ENCODE measurements around the gene SFXN4.

DNA sequence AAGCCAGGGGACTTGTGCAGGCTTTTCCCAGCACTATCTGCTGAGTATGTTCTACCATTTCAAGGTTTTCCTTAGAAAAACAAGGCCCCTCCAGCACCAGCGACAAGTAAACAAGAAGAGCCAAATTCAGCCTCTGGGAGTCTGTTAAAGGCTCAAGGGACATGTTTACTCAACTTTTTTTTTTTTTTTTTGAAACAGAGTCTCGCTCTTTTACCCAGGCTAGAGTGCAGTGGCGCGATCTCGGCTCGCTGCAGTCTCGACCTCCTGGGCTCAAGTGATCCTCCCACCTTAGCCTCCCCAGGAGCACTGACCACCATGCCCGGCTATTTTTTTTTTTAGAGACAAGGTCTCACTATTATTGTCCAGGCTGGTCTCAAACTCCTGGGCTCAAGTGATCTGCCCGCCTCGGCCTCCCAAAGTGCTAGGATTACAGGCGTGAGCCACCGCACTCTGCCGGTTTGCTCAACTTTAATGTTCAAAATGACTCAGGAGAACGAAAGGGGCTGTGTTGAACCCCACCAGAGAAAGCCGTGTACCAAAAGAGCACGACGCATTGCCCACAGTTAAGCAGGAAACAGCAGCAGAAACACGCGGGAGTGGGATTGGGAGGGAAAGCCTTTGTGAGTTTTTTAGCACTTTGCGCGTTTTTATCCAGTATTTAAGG, 12.3 kb upstream of the SFXN4 start:
- no peak for TF ChIP-seq POLR2A (IDR thresholded peaks at IDR 0.05)
- TF ChIP-seq, protein P1, sequence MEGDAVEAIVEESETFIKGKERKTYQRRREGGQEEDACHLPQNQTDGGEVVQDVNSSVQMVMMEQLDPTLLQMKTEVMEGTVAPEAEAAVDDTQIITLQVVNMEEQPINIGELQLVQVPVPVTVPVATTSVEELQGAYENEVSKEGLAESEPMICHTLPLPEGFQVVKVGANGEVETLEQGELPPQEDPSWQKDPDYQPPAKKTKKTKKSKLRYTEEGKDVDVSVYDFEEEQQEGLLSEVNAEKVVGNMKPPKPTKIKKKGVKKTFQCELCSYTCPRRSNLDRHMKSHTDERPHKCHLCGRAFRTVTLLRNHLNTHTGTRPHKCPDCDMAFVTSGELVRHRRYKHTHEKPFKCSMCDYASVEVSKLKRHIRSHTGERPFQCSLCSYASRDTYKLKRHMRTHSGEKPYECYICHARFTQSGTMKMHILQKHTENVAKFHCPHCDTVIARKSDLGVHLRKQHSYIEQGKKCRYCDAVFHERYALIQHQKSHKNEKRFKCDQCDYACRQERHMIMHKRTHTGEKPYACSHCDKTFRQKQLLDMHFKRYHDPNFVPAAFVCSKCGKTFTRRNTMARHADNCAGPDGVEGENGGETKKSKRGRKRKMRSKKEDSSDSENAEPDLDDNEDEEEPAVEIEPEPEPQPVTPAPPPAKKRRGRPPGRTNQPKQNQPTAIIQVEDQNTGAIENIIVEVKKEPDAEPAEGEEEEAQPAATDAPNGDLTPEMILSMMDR (IDR thresholded peaks at IDR 0.05): no peak
